ENCODE measurements around the gene WDR45B. TPM values are rescaled to one million over a fixed set of nuclear protein-coding genes. Genes with fewer than 3 reads are reported as not detected.

WDR45B gene
- 70.3 and 73.1 TPM in 2 replicates for total RNA-seq

GRCh38 chr17:82648165-82648668 lies at the start of gene WDR45B:
WDR45B (minus strand) TSS chr17:82648444; CDS start chr17:82648340, 104 bp downstream.

Other genes with a start within 250 kb of the WDR45B start
- gene HEXD, start 230.1 kb downstream of the WDR45B start, total RNA-seq = 9.9 and 12.1 TPM in 2 replicates
- gene OGFOD3, start 229.9 kb downstream of the WDR45B start, total RNA-seq = 41.1 and 43.0 TPM in 2 replicates
- 43.4 and 50.3 TPM in 2 replicates for gene CYBC1, start 197.7 kb downstream of the WDR45B start, total RNA-seq
- gene NARF, start 189.7 kb downstream of the WDR45B start, total RNA-seq = 38.5 and 52.7 TPM in 2 replicates
- 28.3 and 33.9 TPM in 2 replicates for gene FOXK2, start 128.7 kb downstream of the WDR45B start, total RNA-seq
- 2.7 and 9.4 TPM in 2 replicates for gene RAB40B, start 50.3 kb upstream of the WDR45B start, total RNA-seq
- 28.9 TPM in 2 replicates for gene FN3KRP, start 68.3 kb upstream of the WDR45B start, total RNA-seq
- 2.1 and 2.5 TPM in 2 replicates for gene FN3K, start 87.2 kb upstream of the WDR45B start, total RNA-seq
- 66.8 and 72.7 TPM in 2 replicates for gene TBCD, start 103.6 kb upstream of the WDR45B start, total RNA-seq
- not detected in 2 replicates for gene ZNF750, start 191.6 kb upstream of the WDR45B start, total RNA-seq